WTC11 (cell line): ENCODE data around the gene HSPBAP1.

ENCODE experiments used
- JUN ChIP-seq: sonication (generic); formaldehyde crosslinking; IDR thresholded peaks from 2 replicates; pipeline ENCODE4 v1.8.0; 2023; ENCODE audit warnings: mild to moderate bottlenecking, missing genetic modification reagents
- KAT7 ChIP-seq: sonication (generic); formaldehyde crosslinking; IDR thresholded peaks from 2 replicates; pipeline ENCODE4 v1.8.1; 2023; ENCODE audit warnings: missing genetic modification reagents, mild to moderate bottlenecking, borderline replicate concordance
- SP1 ChIP-seq: sonication (generic); formaldehyde crosslinking; conservative IDR thresholded peaks from 2 replicates; pipeline ENCODE4 v1.8.1; 2022; ENCODE audit warnings: missing genetic modification reagents
- TF ChIP-seq, protein P1 (sequence below): fragments of 200-600 bp; IDR thresholded peaks from 2 replicates; pipeline ENCODE4 v1.8.0; 2022; ENCODE audit warnings: antibody characterized with exemption
- TF ChIP-seq, protein P2 (sequence below): sonication (generic); formaldehyde crosslinking; IDR thresholded peaks from 2 replicates; pipeline ENCODE4 v1.8.0; 2022; ENCODE audit warnings: mild to moderate bottlenecking, missing genetic modification reagents

- TF ChIP-seq, protein P1, sequence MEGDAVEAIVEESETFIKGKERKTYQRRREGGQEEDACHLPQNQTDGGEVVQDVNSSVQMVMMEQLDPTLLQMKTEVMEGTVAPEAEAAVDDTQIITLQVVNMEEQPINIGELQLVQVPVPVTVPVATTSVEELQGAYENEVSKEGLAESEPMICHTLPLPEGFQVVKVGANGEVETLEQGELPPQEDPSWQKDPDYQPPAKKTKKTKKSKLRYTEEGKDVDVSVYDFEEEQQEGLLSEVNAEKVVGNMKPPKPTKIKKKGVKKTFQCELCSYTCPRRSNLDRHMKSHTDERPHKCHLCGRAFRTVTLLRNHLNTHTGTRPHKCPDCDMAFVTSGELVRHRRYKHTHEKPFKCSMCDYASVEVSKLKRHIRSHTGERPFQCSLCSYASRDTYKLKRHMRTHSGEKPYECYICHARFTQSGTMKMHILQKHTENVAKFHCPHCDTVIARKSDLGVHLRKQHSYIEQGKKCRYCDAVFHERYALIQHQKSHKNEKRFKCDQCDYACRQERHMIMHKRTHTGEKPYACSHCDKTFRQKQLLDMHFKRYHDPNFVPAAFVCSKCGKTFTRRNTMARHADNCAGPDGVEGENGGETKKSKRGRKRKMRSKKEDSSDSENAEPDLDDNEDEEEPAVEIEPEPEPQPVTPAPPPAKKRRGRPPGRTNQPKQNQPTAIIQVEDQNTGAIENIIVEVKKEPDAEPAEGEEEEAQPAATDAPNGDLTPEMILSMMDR: no peak
- TF ChIP-seq KAT7 (CRISPR knock-in tag) (no peak), SP1 (CRISPR knock-in tag) (no peak), JUN (CRISPR knock-in tag) (no peak)
- TF ChIP-seq, protein P2, sequence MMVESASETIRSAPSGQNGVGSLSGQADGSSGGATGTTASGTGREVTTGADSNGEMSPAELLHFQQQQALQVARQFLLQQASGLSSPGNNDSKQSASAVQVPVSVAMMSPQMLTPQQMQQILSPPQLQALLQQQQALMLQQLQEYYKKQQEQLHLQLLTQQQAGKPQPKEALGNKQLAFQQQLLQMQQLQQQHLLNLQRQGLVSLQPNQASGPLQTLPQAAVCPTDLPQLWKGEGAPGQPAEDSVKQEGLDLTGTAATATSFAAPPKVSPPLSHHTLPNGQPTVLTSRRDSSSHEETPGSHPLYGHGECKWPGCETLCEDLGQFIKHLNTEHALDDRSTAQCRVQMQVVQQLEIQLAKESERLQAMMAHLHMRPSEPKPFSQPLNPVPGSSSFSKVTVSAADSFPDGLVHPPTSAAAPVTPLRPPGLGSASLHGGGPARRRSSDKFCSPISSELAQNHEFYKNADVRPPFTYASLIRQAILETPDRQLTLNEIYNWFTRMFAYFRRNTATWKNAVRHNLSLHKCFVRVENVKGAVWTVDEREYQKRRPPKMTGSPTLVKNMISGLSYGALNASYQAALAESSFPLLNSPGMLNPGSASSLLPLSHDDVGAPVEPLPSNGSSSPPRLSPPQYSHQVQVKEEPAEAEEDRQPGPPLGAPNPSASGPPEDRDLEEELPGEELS (CRISPR knock-in tag): no peak
Observed at GRCh38 chr3:122745369-122746021, 48.1 kb downstream of the HSPBAP1 start.
